ENCODE data around the gene FCGBP.

The FCGBP gene

DNA sequence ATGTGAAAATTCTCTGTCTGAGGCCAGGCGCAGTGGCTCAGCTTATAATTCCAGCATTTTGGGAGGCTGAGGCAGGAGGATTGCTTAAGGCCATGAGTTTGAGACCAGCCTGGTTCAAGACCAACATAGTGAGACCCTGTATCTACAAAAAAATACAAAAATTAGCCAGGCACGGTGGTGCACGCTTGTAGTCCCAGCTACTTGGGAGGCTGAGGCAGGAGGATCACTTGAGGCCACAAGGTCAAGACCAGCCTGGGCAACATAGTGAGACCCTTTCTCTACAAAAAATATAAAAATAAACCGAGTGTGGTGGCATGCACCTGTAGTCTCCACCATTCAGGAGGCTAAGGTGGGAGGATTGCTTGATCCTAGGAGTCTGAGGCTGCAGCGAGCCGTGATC is 2.2 kb upstream of the FCGBP start:
- ATAC-seq (no peak), DNase-seq (ENCODE audit: low spot score in 2 of 2) (no peak)
- Mint-ChIP-seq H3K9me3 (peaks cover 16% of the 10 kb centered on the region), H3K36me3 (no peaks in the 10 kb centered on the region), H3K4me1 (peaks cover 61% of the 10 kb centered on the region), H3K4me3 (peak overlapping the region; percentile 32), H3K27ac (peak overlapping the region; percentile 93)

GRCh38 chr19:39936020-39936419 is 1.6 kb upstream of the FCGBP start:
- Mint-ChIP-seq H3K9me3 (peaks cover 16% of the 10 kb centered on the region), H3K27ac (peak overlapping the region; percentile 93), H3K36me3 (no peaks in the 10 kb centered on the region), H3K4me1 (peaks cover 55% of the 10 kb centered on the region), H3K4me3 (peak overlapping the region; percentile 32)
- DNase-seq (ENCODE audit: low spot score in 2 of 2) (no peak), ATAC-seq (no peak)

DNA sequence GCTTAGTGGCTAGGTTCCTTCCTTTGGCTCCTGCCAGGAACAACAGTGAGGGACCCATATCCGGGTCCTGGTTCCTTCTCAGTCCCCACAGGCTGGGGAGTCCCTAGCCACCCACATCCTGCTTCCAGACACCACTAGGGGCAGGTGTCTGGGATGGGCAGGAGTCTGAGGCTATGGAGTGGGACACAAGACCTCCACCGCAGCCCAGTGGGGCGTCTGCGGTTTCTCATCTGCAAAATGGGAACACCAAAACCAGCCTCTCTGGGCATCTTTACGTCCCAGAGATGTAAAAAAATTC is 879 bp upstream of the FCGBP start:
- peak overlapping the region; percentile 93 for H3K27ac Mint-ChIP-seq

DNA sequence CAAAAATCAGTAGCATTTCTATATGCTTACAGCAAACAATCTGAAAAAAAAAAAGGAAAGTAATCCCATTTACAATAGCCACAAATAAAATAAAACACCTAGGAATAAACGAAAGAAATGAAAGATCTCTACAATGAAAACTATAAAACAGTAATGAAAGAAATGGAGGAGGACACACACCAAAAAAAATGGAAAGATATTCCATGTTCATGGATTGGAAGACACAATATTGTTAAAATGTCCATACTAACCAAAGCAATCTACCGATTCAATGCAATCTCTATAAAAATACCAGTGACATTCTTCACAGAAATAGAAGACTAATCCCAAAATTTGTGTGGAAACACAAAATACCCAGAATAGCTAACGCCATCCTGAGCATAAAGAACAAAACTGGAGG is 4.7 kb downstream of the FCGBP start:
- H3K27ac Mint-ChIP-seq, result peak overlapping the region; percentile 5
- no peak for ATAC-seq
- H3K4me1 Mint-ChIP-seq, result peaks cover 11% of the 10 kb centered on the region
- peaks cover 3% of the 10 kb centered on the region for H3K9me3 Mint-ChIP-seq
- DNase-seq (ENCODE audit: low spot score in 2 of 2), result no peak
- H3K36me3 Mint-ChIP-seq, result no peaks in the 10 kb centered on the region
- no peak overlapping the region for H3K4me3 Mint-ChIP-seq

More for the DNA sequence above, 879 bp upstream of the FCGBP start:
- H3K4me3 Mint-ChIP-seq, result no peak overlapping the region
- no peak for ATAC-seq
- H3K36me3 Mint-ChIP-seq, result no peaks in the 10 kb centered on the region
- no peak for DNase-seq (ENCODE audit: low spot score in 2 of 2)
- H3K4me1 Mint-ChIP-seq, result peaks cover 48% of the 10 kb centered on the region
- H3K9me3 Mint-ChIP-seq, result peaks cover 13% of the 10 kb centered on the region

- DNase-seq (ENCODE audit: low spot score in 2 of 2), result no peak
- Mint-ChIP-seq H3K4me3 (no peak overlapping the region), H3K27ac (no peak overlapping the region), H3K36me3 (no peaks in the 10 kb centered on the region), H3K4me1 (no peaks in the 10 kb centered on the region), H3K9me3 (no peaks in the 10 kb centered on the region)
- no peak for ATAC-seq
These were observed 6.1 kb downstream of the FCGBP start for GRCh38 chr19:39928357-39928725.

GRCh38 chr19:39927524-39928356 is 6.7 kb downstream of the FCGBP start:
- Mint-ChIP-seq H3K9me3 (no peaks in the 10 kb centered on the region), H3K4me3 (no peak overlapping the region), H3K36me3 (no peaks in the 10 kb centered on the region), H3K27ac (no peak overlapping the region), H3K4me1 (no peaks in the 10 kb centered on the region)
- ATAC-seq, result no peak
- DNase-seq (ENCODE audit: low spot score in 2 of 2), result no peak

- no peak overlapping the region for H3K27ac Mint-ChIP-seq
- no peak overlapping the region for H3K4me3 Mint-ChIP-seq
- H3K9me3 Mint-ChIP-seq, result no peaks in the 10 kb centered on the region
- ATAC-seq (no peak), DNase-seq (ENCODE audit: low spot score in 2 of 2) (no peak)
- no peaks in the 10 kb centered on the region for H3K4me1 Mint-ChIP-seq
- no peaks in the 10 kb centered on the region for H3K36me3 Mint-ChIP-seq
These were observed 7.4 kb downstream of the FCGBP start for GRCh38 chr19:39927076-39927475.

GRCh38 chr19:39926170-39926760 is 8.2 kb downstream of the FCGBP start:
- ATAC-seq (no peak), DNase-seq (ENCODE audit: low spot score in 2 of 2) (no peak)
- no peak overlapping the region for H3K4me3 Mint-ChIP-seq
- H3K27ac Mint-ChIP-seq, result no peak overlapping the region
- H3K36me3 Mint-ChIP-seq, result no peaks in the 10 kb centered on the region
- H3K4me1 Mint-ChIP-seq, result no peaks in the 10 kb centered on the region
- H3K9me3 Mint-ChIP-seq, result no peaks in the 10 kb centered on the region

- H3K9me3 Mint-ChIP-seq, result no peaks in the 10 kb centered on the region
- H3K36me3 Mint-ChIP-seq, result no peaks in the 10 kb centered on the region
- ATAC-seq (no peak), DNase-seq (ENCODE audit: low spot score in 2 of 2) (no peak)
- H3K27ac Mint-ChIP-seq, result no peak overlapping the region
- no peaks in the 10 kb centered on the region for H3K4me1 Mint-ChIP-seq
- H3K4me3 Mint-ChIP-seq, result no peak overlapping the region
These were observed 9.5 kb downstream of the FCGBP start for GRCh38 chr19:39924952-39925351.

- no peaks in the 10 kb centered on the region for H3K9me3 Mint-ChIP-seq
- H3K4me1 Mint-ChIP-seq, result no peaks in the 10 kb centered on the region
- no peaks in the 10 kb centered on the region for H3K36me3 Mint-ChIP-seq
- no peak for ATAC-seq
- H3K4me3 Mint-ChIP-seq, result no peak overlapping the region
- no peak for DNase-seq (ENCODE audit: low spot score in 2 of 2)
- H3K27ac Mint-ChIP-seq, result no peak overlapping the region
These were observed 10.0 kb downstream of the FCGBP start for GRCh38 chr19:39924389-39924788.

- Mint-ChIP-seq H3K27ac (no peak overlapping the region), H3K4me1 (no peaks in the 10 kb centered on the region), H3K4me3 (no peak overlapping the region), H3K9me3 (no peaks in the 10 kb centered on the region), H3K36me3 (no peaks in the 10 kb centered on the region)
- no peak for ATAC-seq
- no peak for DNase-seq (ENCODE audit: low spot score in 2 of 2)
These were observed 10.6 kb downstream of the FCGBP start for GRCh38 chr19:39923862-39924261.

DNA sequence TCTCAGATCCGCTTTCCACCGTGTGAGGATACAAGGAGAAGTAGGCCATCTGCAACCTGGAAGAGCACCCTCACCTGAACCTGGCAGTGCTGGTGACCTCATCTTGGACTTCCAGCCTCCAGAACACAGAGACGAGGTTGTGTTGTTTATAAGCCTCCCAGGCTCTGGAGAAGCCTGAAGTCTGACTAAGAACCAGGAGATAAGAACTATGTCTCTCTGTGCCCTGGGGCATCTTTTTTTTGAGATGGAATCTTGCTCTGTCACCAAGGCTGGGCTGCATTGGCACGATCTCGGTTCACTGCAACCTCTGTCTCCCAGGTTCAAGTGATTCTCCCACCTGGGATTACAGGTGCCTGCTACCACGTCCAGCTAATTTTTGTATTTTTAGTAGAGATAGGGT is 14.5 kb downstream of the FCGBP start:
- Mint-ChIP-seq H3K27ac (peak overlapping the region; percentile 58), H3K4me3 (no peak overlapping the region), H3K4me1 (peaks cover 12% of the 10 kb centered on the region), H3K9me3 (no peaks in the 10 kb centered on the region), H3K36me3 (no peaks in the 10 kb centered on the region)
- DNase-seq (ENCODE audit: low spot score in 2 of 2) (peak in 1 of 2 donors; percentile 23), ATAC-seq (no peak)

GRCh38 chr19:39918183-39918651 is 16.2 kb downstream of the FCGBP start:
- H3K27ac Mint-ChIP-seq, result peak overlapping the region; percentile 62
- H3K36me3 Mint-ChIP-seq, result no peaks in the 10 kb centered on the region
- H3K9me3 Mint-ChIP-seq, result no peaks in the 10 kb centered on the region
- peaks cover 12% of the 10 kb centered on the region for H3K4me1 Mint-ChIP-seq
- H3K4me3 Mint-ChIP-seq, result no peak overlapping the region
- ATAC-seq (no peak), DNase-seq (ENCODE audit: low spot score in 2 of 2) (peak in 1 of 2 donors; percentile 29)

DNA sequence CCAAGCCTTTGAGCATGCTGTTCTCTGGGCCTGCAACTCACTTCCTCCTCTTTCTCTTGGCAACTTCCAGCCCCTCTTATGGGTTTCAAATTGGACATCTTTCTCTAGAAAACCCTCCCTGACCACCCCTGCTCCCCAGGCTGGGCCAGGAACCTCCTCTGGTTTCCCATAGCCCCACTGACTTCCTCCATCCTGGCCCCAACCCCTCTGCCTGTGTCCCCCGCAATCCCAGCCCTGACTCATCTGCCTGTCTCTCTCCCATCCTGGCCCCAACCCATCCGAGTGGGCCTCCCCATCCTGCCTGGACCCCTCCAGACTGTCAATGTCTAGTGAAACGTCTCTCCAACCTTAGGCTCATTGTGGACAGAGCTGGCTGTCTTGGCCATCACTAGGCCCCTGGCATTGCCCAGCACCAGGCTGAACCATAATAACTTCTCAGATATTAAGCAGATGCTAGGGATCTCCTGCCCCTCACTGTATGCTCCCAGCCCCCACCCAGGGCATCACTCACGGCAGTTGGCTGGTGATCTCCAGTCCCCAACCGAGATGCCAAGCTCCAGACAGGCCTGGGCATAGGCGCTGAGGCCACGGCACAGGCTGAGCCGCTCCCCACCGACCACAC is 16.8 kb downstream of the FCGBP start:
- ATAC-seq (no peak), DNase-seq (ENCODE audit: low spot score in 2 of 2) (peak in 1 of 2 donors; percentile 39)
- Mint-ChIP-seq H3K4me1 (peaks cover 12% of the 10 kb centered on the region), H3K27ac (peak overlapping the region; percentile 62), H3K36me3 (no peaks in the 10 kb centered on the region), H3K9me3 (no peaks in the 10 kb centered on the region), H3K4me3 (no peak overlapping the region)

- Mint-ChIP-seq H3K4me1 (peaks cover 12% of the 10 kb centered on the region), H3K4me3 (no peak overlapping the region), H3K27ac (peak overlapping the region; percentile 62), H3K36me3 (no peaks in the 10 kb centered on the region), H3K9me3 (no peaks in the 10 kb centered on the region)
- DNase-seq (ENCODE audit: low spot score in 2 of 2) (no peak), ATAC-seq (no peak)
These were observed 17.5 kb downstream of the FCGBP start for GRCh38 chr19:39916851-39917396.

GRCh38 chr19:39916236-39916635 is 18.2 kb downstream of the FCGBP start:
- no peak for ATAC-seq

More at GRCh38 chr19:39916236-39916635, 18.2 kb downstream of the FCGBP start:
- no peak for DNase-seq (ENCODE audit: low spot score in 2 of 2)
- Mint-ChIP-seq H3K27ac (peak overlapping the region; percentile 62), H3K36me3 (no peaks in the 10 kb centered on the region), H3K9me3 (no peaks in the 10 kb centered on the region), H3K4me1 (peaks cover 12% of the 10 kb centered on the region), H3K4me3 (no peak overlapping the region)
